Measurements from ENCODE around the gene SLC6A6. TPM values are rescaled to one million over a fixed set of nuclear protein-coding genes. Genes with fewer than 3 reads are reported as not detected.

The SLC6A6 gene
- total and polyA plus RNA-seq, 11 donors: 9.1 to 121 (median 34.9) TPM

GRCh38 chr3:14430706-14431451 lies 28.5 kb downstream of the SLC6A6 start:
- no peaks in the 10 kb centered on the region for H3K9me3 ChIP-seq
- WGBS, 4 donors: 78 to 81% (median 80%) methylated on average over 12 of the region's 12 CpGs
- TF ChIP-seq POLR2A (IDR thresholded peaks at IDR 0.05): no peak
- no peak for TF ChIP-seq CTCF (IDR thresholded peaks at IDR 0.05)
- intact Hi-C loops (cut with DNase I): loop anchor here in 1 of 10 donors (5.0 kb wide), 1 partner anchor 59 kb away; no protein-coding TSS in a partner anchor
- peaks cover 14 to 99% (median 55%) of the 10 kb centered on the region in 12 donors for H3K4me1 ChIP-seq
- no peak for ATAC-seq
- no peaks in the 10 kb centered on the region for H3K27me3 ChIP-seq
- peaks cover 0 to 10% (median 0%) of the 10 kb centered on the region in 9 donors for H3K36me3 ChIP-seq
- H3K27ac ChIP-seq: peak overlapping the region in 10 of 12 donors; percentile 40 to 97 (median 70)
- H3K4me3 ChIP-seq: peak overlapping the region in 1 of 12 donors; percentile 36
- DNase-seq: peak in 1 of 5 donors; percentile 23

- peaks cover 14 to 99% (median 61%) of the 10 kb centered on the region in 12 donors for H3K4me1 ChIP-seq
- H3K9me3 ChIP-seq: no peaks in the 10 kb centered on the region
- peak overlapping the region in 10 of 12 donors; percentile 40 to 97 (median 70) for H3K27ac ChIP-seq
- peaks cover 0 to 8% (median 0%) of the 10 kb centered on the region in 9 donors for H3K36me3 ChIP-seq
- DNase-seq (peak in 1 of 5 donors; percentile 54), ATAC-seq (peak in 1 of 4 donors; percentile 6)
- intact Hi-C loops (cut with DNase I): loop anchor here in 1 of 10 donors (5.0 kb wide), 1 partner anchor 59 kb away; no protein-coding TSS in a partner anchor
- 64 to 72% (median 68%) methylated on average over 10 of the region's 10 CpGs for whole genome bisulfite sequencing, 4 donors
- no peaks in the 10 kb centered on the region for H3K27me3 ChIP-seq
- H3K4me3 ChIP-seq: peak overlapping the region in 1 of 12 donors; percentile 36
- TF ChIP-seq POLR2A (IDR thresholded peaks at IDR 0.05) (no peak), CTCF (IDR thresholded peaks at IDR 0.05) (no peak)
Measured at GRCh38 chr3:14431452-14431916, 29.1 kb downstream of the SLC6A6 start.

- 29 to 49% (median 48%) methylated on average over 9 to 14 of the region's 14 CpGs for WGBS, 4 donors
- Histone ChIP-seq H3K36me3 (peaks cover 0 to under 1% (median 0%) of the 10 kb centered on the region in 9 donors), H3K4me1 (peaks cover 14 to 100% (median 67%) of the 10 kb centered on the region in 12 donors), H3K27me3 (no peaks in the 10 kb centered on the region), H3K27ac (peak overlapping the region; percentile 1 to 97 (median 65)), H3K4me3 (peak overlapping the region in 2 of 12 donors; percentile 2 to 36), H3K9me3 (no peaks in the 10 kb centered on the region)
- DNase-seq: peak; percentile 85 to 95 (median 89)
- no peak for TF ChIP-seq CTCF (IDR thresholded peaks at IDR 0.05)
- TF ChIP-seq POLR2A (IDR thresholded peaks at IDR 0.05): no peak
- intact Hi-C loops (cut with DNase I): loop anchor here in 1 of 10 donors (5.0 kb wide), 1 partner anchor 60 kb away; no protein-coding TSS in a partner anchor
- peak; percentile 80 to 88 (median 85) for ATAC-seq
Measured at GRCh38 chr3:14431917-14432834, 29.8 kb downstream of the SLC6A6 start.
